Natural killer cell (primary cell): ENCODE measurements around the gene SPIB. TPM values are rescaled to one million over a fixed set of nuclear protein-coding genes. Genes with fewer than 3 reads are reported as not detected.

Source experiments
- ATAC-seq, 3 donors: fragments of 150-1000 bp in 2 of 3; fragments of 200-7000 bp in 1 of 3; cut with Tn5 transposase; 1 replicate in 1 of 3; 2 replicates in 2 of 3; pipeline ENCODE4 v1.10.0; 2021; ENCODE audit warnings: mild to moderate bottlenecking in 2 of 3, moderate library complexity in 2 of 3
- DNase-seq, 2 donors: peaks; one replicate each; pipeline versions ENCODE4 v3.0.0 to v3.0.0-alpha.2; 2013 to 2021; ENCODE audit warnings: mixed read lengths in 1 of 2
- H3K27ac ChIP-seq: one replicate; pipeline ENCODE4 v1.5.1; 2013; ENCODE audit warnings: mild to moderate bottlenecking, low read length
- H3K27me3 ChIP-seq: one replicate; pipeline ENCODE4 v1.6.1; 2013; ENCODE audit warnings: low read length; ENCODE audit not compliant: control insufficient read depth, insufficient read depth
- H3K36me3 ChIP-seq: one replicate; pipeline ENCODE4 v1.6.1; 2013; ENCODE audit warnings: low read length; ENCODE audit not compliant: control insufficient read depth, insufficient read depth
- H3K4me1 ChIP-seq: one replicate; pipeline ENCODE4 v1.6.1; 2013; ENCODE audit warnings: low read length; ENCODE audit not compliant: control insufficient read depth, insufficient read depth
- H3K4me3 ChIP-seq: one replicate; pipeline ENCODE4 v1.5.1; 2013; ENCODE audit warnings: low read length
- H3K9me3 ChIP-seq: one replicate; pipeline ENCODE4 v1.6.1; 2013; ENCODE audit warnings: low read length; ENCODE audit not compliant: control insufficient read depth, insufficient read depth
- H3K27ac Mint-ChIP-seq, 2 donors: one replicate each; pipeline ENCODE4 v1.8.0; 2022; ENCODE audit warnings: mild to moderate bottlenecking in 2 of 2, mixed read lengths in 2 of 2, moderate library complexity in 1 of 2
- H3K27me3 Mint-ChIP-seq, 2 donors: one replicate each; pipeline ENCODE4 v1.8.0; 2022; ENCODE audit warnings: low read depth in 2 of 2, mixed read lengths in 2 of 2
- H3K36me3 Mint-ChIP-seq: one replicate; pipeline ENCODE4 v1.8.0; 2022; ENCODE audit warnings: mixed read lengths
- H3K4me1 Mint-ChIP-seq, 2 donors: one replicate each; pipeline ENCODE4 v1.8.0; 2022; ENCODE audit warnings: mixed read lengths in 2 of 2
- H3K4me3 Mint-ChIP-seq: one replicate; pipeline ENCODE4 v1.8.0; 2022; ENCODE audit warnings: mild to moderate bottlenecking, moderate library complexity, mixed read lengths
- H3K9me3 Mint-ChIP-seq, 2 donors: one replicate each; pipeline ENCODE4 v1.8.0; 2022; ENCODE audit warnings: mixed read lengths in 2 of 2
- WGBS: methylation state at CpG from one replicate; pipeline ENCODE4 v1.1.7; 2013; ENCODE audit warnings: missing lambda C conversion rate; ENCODE audit not compliant: insufficient coverage; 5-methylcytosine and 5-hydroxymethylcytosine counted together
- intact Hi-C: fragments of 100-400 bp; cut with micrococcal nuclease; formaldehyde crosslinking; loops from one replicate; pipeline ENCODE4 v1.14.2; 2022
- total RNA-seq, 4 donors: library from RNA; stranded (reverse); fragments of 120-200 nt in 1 of 4; gene quantifications; one replicate each; pipeline versions ENCODE4 v1.2.3 to v1.2.4, GENCODE V29; 2013 to 2022
- TF ChIP-seq, protein P1 (sequence below): fragments of 200-600 bp; IDR thresholded peaks from one replicate; pipeline ENCODE4 v1.8.0; 2022; ENCODE audit warnings: antibody characterized with exemption

Gene SPIB
- total RNA-seq, 3 donors from 2014 or later (not counting 1 experiment from before 2014, with no cell fraction given) = 0.77 to 2.8 (median 0.78) TPM

DNA sequence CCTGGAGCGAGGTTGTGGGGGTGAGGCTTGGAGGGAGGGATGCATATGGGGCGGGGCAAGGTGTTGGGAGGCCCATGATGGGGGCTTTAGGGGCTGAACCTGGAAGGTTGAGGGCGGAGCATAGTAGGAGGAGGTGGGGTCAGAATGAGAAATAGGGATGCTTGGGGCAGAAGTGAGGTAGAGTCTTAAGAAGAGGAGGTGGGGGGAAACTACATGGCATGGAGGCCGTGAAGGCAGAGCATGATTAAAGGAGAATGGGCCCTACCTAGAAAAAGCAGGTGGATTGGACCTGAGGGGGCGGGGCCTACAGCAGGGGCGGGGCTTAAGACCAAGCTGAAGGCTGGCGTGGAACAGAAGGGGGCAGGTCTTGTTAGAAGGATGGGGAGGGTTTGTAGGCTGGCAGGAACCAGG lies 41.7 kb upstream of the SPIB start:
- peak overlapping the region; percentile 42 for H3K27ac ChIP-seq
- intact Hi-C loops = no loop called here
- peaks cover 14 to 29% of the 10 kb centered on the region in 2 donors for H3K4me1 Mint-ChIP-seq
- peak; percentile 0 to 11 (median 11) for ATAC-seq
- no peaks in the 10 kb centered on the region for H3K9me3 ChIP-seq
- no peak overlapping the region for H3K4me3 ChIP-seq
- H3K27me3 ChIP-seq = no peaks in the 10 kb centered on the region
- H3K27ac Mint-ChIP-seq = peak overlapping the region; percentile 99 to 100
- H3K27me3 Mint-ChIP-seq = no peaks in the 10 kb centered on the region
- peak overlapping the region; percentile 99 for H3K4me3 Mint-ChIP-seq
- TF ChIP-seq, protein P1, sequence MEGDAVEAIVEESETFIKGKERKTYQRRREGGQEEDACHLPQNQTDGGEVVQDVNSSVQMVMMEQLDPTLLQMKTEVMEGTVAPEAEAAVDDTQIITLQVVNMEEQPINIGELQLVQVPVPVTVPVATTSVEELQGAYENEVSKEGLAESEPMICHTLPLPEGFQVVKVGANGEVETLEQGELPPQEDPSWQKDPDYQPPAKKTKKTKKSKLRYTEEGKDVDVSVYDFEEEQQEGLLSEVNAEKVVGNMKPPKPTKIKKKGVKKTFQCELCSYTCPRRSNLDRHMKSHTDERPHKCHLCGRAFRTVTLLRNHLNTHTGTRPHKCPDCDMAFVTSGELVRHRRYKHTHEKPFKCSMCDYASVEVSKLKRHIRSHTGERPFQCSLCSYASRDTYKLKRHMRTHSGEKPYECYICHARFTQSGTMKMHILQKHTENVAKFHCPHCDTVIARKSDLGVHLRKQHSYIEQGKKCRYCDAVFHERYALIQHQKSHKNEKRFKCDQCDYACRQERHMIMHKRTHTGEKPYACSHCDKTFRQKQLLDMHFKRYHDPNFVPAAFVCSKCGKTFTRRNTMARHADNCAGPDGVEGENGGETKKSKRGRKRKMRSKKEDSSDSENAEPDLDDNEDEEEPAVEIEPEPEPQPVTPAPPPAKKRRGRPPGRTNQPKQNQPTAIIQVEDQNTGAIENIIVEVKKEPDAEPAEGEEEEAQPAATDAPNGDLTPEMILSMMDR = no peak
- 72% methylated on average over 7 of the region's 7 CpGs for WGBS
- H3K36me3 ChIP-seq = peaks cover 43% of the 10 kb centered on the region
- peaks cover 10% of the 10 kb centered on the region for H3K4me1 ChIP-seq
- DNase-seq = peak; percentile 47 to 71
- no peaks in the 10 kb centered on the region for H3K36me3 Mint-ChIP-seq
- no peaks in the 10 kb centered on the region for H3K9me3 Mint-ChIP-seq

DNA sequence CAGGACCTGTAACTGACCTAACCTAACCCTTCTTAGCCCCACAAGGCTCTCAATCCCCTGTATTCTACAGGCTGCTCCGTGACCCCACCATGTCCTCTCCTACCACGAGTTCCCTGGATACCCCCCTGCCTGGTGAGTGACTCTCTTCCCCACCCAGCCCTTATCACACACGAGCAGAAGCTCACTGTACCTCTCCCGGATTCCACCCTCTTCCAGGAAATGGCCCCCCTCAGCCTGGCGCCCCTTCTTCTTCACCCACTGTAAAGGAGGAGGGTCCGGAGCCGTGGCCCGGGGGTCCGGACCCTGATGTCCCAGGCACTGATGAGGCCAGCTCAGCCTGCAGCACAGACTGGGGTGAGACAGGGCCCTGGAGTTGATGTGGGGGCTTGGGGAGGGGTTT lies 41.2 kb upstream of the SPIB start:
- DNase-seq (peak in 1 of 2 donors; percentile 6), ATAC-seq (no peak)
- intact Hi-C loops = no loop called here
- Mint-ChIP-seq H3K4me3 (peak overlapping the region; percentile 99), H3K9me3 (no peaks in the 10 kb centered on the region), H3K4me1 (peaks cover 14 to 29% of the 10 kb centered on the region in 2 donors), H3K27ac (peak overlapping the region; percentile 99 to 100), H3K36me3 (no peaks in the 10 kb centered on the region), H3K27me3 (no peaks in the 10 kb centered on the region)
- 87% methylated on average over 8 of the region's 9 CpGs for WGBS
- H3K9me3 ChIP-seq = no peaks in the 10 kb centered on the region
- no peaks in the 10 kb centered on the region for H3K27me3 ChIP-seq
- peaks cover 47% of the 10 kb centered on the region for H3K36me3 ChIP-seq
- peaks cover 10% of the 10 kb centered on the region for H3K4me1 ChIP-seq
- no peak overlapping the region for H3K4me3 ChIP-seq
- H3K27ac ChIP-seq = peak overlapping the region; percentile 42
- TF ChIP-seq, protein P1 = no peak

DNA sequence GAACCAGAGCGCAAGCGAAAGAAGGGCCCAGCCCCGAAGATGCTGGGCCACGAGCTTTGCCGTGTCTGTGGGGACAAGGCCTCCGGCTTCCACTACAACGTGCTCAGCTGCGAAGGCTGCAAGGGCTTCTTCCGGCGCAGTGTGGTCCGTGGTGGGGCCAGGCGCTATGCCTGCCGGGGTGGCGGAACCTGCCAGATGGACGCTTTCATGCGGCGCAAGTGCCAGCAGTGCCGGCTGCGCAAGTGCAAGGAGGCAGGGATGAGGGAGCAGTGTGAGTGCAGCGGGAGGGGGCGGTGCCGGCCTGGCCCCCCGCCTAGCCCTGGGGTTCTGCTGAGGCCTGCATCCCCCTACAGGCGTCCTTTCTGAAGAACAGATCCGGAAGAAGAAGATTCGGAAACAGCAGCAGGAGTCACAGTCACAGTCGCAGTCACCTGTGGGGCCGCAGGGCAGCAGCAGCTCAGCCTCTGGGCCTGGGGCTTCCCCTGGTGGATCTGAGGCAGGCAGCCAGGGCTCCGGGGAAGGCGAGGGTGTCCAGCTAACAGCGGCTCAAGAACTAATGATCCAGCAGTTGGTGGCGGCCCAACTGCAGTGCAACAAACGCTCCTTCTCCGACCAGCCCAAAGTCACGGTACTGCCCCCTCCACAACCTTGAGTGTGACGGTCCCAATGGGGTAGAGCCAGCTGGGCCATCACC lies 40.4 kb upstream of the SPIB start:
- Histone ChIP-seq H3K27me3 (no peaks in the 10 kb centered on the region), H3K36me3 (peaks cover 49% of the 10 kb centered on the region), H3K4me1 (peaks cover 12% of the 10 kb centered on the region), H3K27ac (no peak overlapping the region), H3K4me3 (no peak overlapping the region), H3K9me3 (no peaks in the 10 kb centered on the region)
- Mint-ChIP-seq H3K27me3 (no peaks in the 10 kb centered on the region), H3K9me3 (no peaks in the 10 kb centered on the region), H3K4me3 (peak overlapping the region; percentile 29), H3K27ac (peak overlapping the region; percentile 99 to 100), H3K4me1 (peaks cover 17 to 32% of the 10 kb centered on the region in 2 donors), H3K36me3 (no peaks in the 10 kb centered on the region)
- TF ChIP-seq, protein P1 = no peak
- 97% methylated on average over 36 of the region's 36 CpGs for WGBS
- ATAC-seq = no peak
- peak in 1 of 2 donors; percentile 10 for DNase-seq
- intact Hi-C loops = no loop called here

DNA sequence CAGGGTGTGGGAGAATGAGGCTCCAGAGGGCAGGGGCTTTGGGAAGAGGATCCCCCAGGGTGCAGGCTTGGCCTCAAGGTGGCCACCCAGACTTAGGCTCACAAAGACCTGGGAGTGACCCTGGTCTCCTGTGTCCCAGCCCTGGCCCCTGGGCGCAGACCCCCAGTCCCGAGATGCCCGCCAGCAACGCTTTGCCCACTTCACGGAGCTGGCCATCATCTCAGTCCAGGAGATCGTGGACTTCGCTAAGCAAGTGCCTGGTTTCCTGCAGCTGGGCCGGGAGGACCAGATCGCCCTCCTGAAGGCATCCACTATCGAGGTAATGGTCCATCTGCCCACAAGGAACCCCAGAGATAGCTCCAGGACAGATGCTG lies 39.9 kb upstream of the SPIB start:
- TF ChIP-seq, protein P1 = no peak
- DNase-seq = no peak
- H3K9me3 ChIP-seq = no peaks in the 10 kb centered on the region
- 96% methylated on average over 10 of the region's 10 CpGs for WGBS
- H3K4me3 ChIP-seq = no peak overlapping the region
- peaks cover 49% of the 10 kb centered on the region for H3K36me3 ChIP-seq
- Mint-ChIP-seq H3K27me3 (no peaks in the 10 kb centered on the region), H3K4me1 (peaks cover 23 to 38% of the 10 kb centered on the region in 2 donors), H3K36me3 (no peaks in the 10 kb centered on the region), H3K27ac (peak overlapping the region; percentile 25 to 59), H3K4me3 (no peak overlapping the region), H3K9me3 (no peaks in the 10 kb centered on the region)
- no peak overlapping the region for H3K27ac ChIP-seq
- H3K4me1 ChIP-seq = peaks cover 17% of the 10 kb centered on the region
- H3K27me3 ChIP-seq = no peaks in the 10 kb centered on the region
- intact Hi-C loops = no loop called here
- no peak for ATAC-seq
